GM13976 (cell line): Measurements from ENCODE around the gene SHQ1.

Experiments
- DNase-seq: peaks from one replicate; pipeline ENCODE4 v3.0.0; 2012; ENCODE audit warnings: low spot score
- CTCF ChIP-seq: IDR thresholded peaks from 2 replicates; pipeline ENCODE4 v1.5.1; 2012; ENCODE audit warnings: borderline replicate concordance, mild to moderate bottlenecking; ENCODE audit not compliant: insufficient read depth; ENCODE audit errors: extremely low read depth, missing control alignments, control extremely low read depth
- in situ Hi-C: fragments of 300-500 bp; cut with MboI; formaldehyde crosslinking; loops from one replicate; pipeline ENCODE4 v1.12.0; 2022; ENCODE audit warnings: low sequenced_read_pairs, mixed read lengths, inconsistent platforms; ENCODE audit not compliant: unreplicated experiment

Gene SHQ1

GRCh38 chr3:72836416-72836815 lies 11.8 kb downstream of the SHQ1 start:
- no peak for TF ChIP-seq CTCF
- in situ Hi-C loops: no loop called here
- DNase-seq: no peak

GRCh38 chr3:72830452-72831223 lies 17.6 kb downstream of the SHQ1 start:
- TF ChIP-seq CTCF: no peak
- in situ Hi-C loops: no loop called here
- no peak for DNase-seq

- in situ Hi-C loops: loop anchor here (10.0 kb wide), 2 partner anchors 165 to 745 kb away; no protein-coding TSS in a partner anchor
- no peak for DNase-seq
- no peak for TF ChIP-seq CTCF
These were observed 18.5 kb downstream of the SHQ1 start for GRCh38 chr3:72829701-72830100.

- DNase-seq: peak; percentile 24
- no peak for TF ChIP-seq CTCF
- in situ Hi-C loops: loop anchor here (10.0 kb wide), 2 partner anchors 156 to 736 kb away; no protein-coding TSS in a partner anchor
These were observed 27.0 kb downstream of the SHQ1 start for GRCh38 chr3:72821161-72821781.

- DNase-seq: no peak
- in situ Hi-C loops: loop anchor here (10.0 kb wide), 2 partner anchors 156 to 736 kb away; no protein-coding TSS in a partner anchor
- TF ChIP-seq CTCF: no peak
These were observed 27.8 kb downstream of the SHQ1 start for GRCh38 chr3:72820415-72820814.

GRCh38 chr3:72818905-72819304 lies 29.3 kb downstream of the SHQ1 start:
- DNase-seq: no peak
- TF ChIP-seq CTCF: no peak
- in situ Hi-C loops: no loop called here
